ENCODE data around the gene KCNJ13.

GRCh38 chr2:232749331-232749730 is 27.0 kb downstream of the KCNJ13 start:
- TF ChIP-seq CTCF (IDR thresholded peaks at IDR 0.05; ENCODE audit: insufficient read depth, low read length, poor library complexity, severe bottlenecking) (no peak), EZH2phosphoT487 (conservative IDR thresholded peaks at IDR 0.05; ENCODE audit: low read length) (no peak)

Data from SU-DHL-6 (cell line).